Mammary microvascular endothelial cell (primary cell): ENCODE results near the gene NEK4. TPM values are rescaled to one million over a fixed set of nuclear protein-coding genes. Genes with fewer than 3 reads are reported as not detected.

Source experiments
- total RNA-seq: library from RNA; depleted of rRNA; stranded (reverse); fragments of >200 nt; gene quantifications from 2 replicates; pipeline ENCODE4 v1.2.3, GENCODE V29; 2015

Gene NEK4
- 12.1 and 15.1 TPM in 2 replicates for total RNA-seq

GRCh38 chr3:52770496-52771333 is at the start of gene NEK4:
Gene NEK4, minus strand, starts transcription at chr3:52770940. Its CDS starts 194 bp downstream, at chr3:52770746.

GRCh38 chr3:52794612-52795099 is 23.9 kb upstream of the NEK4 start, which contains the start of gene ITIH3:
Gene ITIH3, plus strand, starts transcription at chr3:52794796. Its CDS starts 8 bp downstream, at chr3:52794804.

GRCh38 chr3:52777127-52777958 is 6.6 kb upstream of the NEK4 start, which contains the start of gene ITIH1:
Gene ITIH1, plus strand, starts transcription at chr3:52777599. Its CDS starts 17 bp downstream, at chr3:52777616.

DNA sequence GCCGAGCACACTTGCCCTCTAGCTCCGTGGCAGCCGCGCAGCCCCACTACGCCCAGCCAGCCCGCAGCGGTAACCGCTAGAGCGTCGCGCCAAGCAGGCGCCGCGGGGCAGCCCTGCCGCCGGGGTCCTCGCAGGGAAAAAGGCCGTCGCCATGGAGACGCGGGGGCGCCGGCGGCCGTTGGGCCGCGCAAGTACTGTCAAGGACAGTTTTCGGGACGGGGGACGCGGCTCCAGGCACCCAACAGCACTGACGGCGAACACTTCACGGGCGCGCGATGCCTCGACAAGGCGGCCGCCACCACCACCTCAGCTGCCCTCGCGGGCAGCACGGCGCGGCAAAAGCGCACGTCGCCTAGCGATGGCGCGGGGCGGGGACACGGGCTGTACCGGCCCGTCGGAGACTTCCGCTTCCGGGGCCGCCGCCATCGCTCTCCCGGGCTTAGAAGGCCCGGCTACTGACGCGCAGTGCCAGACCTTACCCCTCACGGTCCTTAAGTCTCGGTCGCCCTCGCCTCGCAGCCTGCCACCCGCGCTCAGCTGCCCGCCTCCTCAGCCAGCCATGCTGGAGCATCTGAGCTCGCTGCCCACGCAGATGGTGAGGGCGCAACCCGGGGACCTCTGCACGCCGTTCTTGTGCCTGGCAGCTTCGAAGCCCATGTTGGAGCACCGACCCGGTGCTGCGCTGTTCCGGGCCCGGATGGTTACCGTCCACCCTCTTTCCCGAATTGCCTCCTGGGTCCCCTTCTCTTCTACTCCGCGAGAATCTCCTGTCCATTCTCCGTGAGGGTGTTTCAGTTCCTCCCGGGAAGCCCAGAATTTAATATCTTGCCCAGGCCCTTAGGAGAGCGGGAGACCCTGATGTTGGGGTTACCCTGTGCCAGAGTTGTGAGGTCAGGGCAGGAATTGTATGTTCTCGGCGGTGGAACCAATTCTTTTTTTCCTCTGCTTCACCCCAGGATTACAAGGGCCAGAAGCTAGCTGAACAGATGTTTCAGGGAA is 64.8 kb downstream of the NEK4 start, which contains the start of the genes GLT8D1 and SPCS1:
TSS of gene GLT8D1 (minus strand) at position 104 of the 999 bp plus-strand sequence. CDS start 5,331 bp downstream, outside the sequence.
TSS of gene SPCS1 (plus strand) at position 419 of the 999 bp plus-strand sequence. CDS start at position 560, 141 bp downstream.

DNA sequence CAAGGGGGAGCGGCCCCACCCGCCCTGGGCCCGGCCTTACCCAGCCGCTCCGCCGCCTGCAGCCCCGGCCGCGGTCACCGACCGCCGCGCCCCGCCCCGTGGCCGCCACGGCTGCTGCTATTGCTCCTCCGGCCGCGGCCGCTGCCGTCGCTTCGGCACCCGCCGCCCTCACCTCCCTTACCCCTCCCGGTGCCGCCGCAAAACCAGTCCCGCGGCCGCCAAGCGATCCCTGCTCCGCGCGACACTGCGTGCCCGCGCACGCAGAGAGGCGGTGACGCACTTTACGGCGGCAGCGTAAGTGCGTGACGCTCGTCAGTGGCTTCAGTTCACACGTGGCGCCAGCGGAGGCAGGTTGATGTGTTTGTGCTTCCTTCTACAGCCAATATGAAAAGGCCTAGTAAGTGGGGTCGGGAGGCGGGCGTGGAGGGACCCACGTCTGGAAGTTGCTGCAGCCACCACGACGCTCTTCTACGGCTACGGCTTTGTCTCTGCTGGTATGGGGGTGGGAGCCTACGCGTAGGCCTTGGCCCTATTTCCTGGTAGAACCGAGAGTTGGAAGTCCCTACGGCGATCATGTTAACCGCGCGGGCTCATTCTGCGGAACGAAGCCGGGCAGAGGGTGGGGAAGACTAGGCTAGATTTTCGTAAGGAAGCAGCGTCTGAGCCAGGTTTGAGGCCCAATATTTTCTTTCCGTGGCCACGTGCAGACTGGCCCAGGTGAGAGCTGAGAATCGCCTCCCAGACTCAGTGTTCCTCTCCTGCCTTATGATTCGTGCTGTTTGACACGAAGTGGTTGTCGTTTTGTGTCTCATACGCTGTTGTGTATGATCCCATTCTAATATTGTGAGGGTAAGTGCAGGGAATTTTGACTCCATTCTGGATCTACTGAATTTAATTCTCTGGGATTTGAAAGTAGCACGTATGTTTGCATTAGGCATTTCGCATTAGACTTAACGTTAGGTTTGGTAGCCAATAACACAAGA is 84.7 kb downstream of the NEK4 start, which contains the start of the genes GNL3 and PBRM1:
TSS of gene GNL3 (plus strand) at position 324 of the 983 bp plus-strand sequence. CDS start at position 385, 61 bp downstream.
TSS of gene PBRM1 (minus strand) at position 205 of the 983 bp plus-strand sequence.

Other genes starting within 250 kb of the NEK4 start
- gene NT5DC2, start 237.1 kb downstream of the NEK4 start, total RNA-seq: 44.6 and 64.3 TPM in 2 replicates
- 0.59 and 9.9 TPM in 2 replicates for gene UQCC5, start 234.3 kb downstream of the NEK4 start, total RNA-seq
- 48.8 and 49.8 TPM in 2 replicates for gene PBRM1, start 85.0 kb downstream of the NEK4 start, total RNA-seq
- 100 and 102 TPM in 2 replicates for gene GNL3, start 84.9 kb downstream of the NEK4 start, total RNA-seq
- 49.4 and 60.7 TPM in 2 replicates for gene GLT8D1, start 65.1 kb downstream of the NEK4 start, total RNA-seq
- 189 TPM in 2 replicates for gene SPCS1, start 64.8 kb downstream of the NEK4 start, total RNA-seq
- gene ITIH1, start 6.7 kb upstream of the NEK4 start, total RNA-seq: not detected in 2 replicates
- not detected in 2 replicates for gene ITIH3, start 23.9 kb upstream of the NEK4 start, total RNA-seq
- gene ITIH4, start 59.7 kb upstream of the NEK4 start, total RNA-seq: 0.15 TPM in 1 of 2 replicates, not detected in the other
- not detected in 2 replicates for gene MUSTN1, start 64.1 kb upstream of the NEK4 start, total RNA-seq
- 17.0 and 17.3 TPM in 2 replicates for gene STIMATE, start 126.6 kb upstream of the NEK4 start, total RNA-seq